ENCODE measurements around the gene ADGRV1.
"Not testable (repeated sequence)": the region's sequence is repeated elsewhere in the genome, so short reads cannot be mapped to it uniquely, and the experiment has no call there.

The ADGRV1 gene

GRCh38 chr5:90553711-90554110, 4.9 kb upstream of the ADGRV1 start:
- no peak for DNase-seq

GRCh38 chr5:90554358-90555006, 4.1 kb upstream of the ADGRV1 start:
- no peak for DNase-seq

DNA sequence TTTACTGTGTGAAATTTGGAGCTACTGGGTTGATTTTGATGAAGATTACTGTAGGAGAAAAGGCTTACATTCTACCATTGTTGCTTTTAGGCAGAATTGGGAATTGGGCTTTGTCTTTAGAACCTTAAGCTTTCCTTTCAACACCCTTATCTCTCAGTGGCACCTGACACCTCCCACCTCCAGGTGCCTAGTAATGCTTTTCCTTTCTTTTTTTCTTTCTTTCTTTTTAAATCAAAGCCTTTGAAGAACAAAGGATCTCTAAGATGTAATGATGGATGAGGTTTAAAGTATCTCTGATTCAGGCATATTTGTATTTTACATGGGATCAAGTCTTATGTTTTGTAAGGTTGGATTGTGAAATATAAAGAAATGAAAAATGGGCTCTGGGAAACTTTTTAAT, 2.9 kb upstream of the ADGRV1 start:
- no peak for DNase-seq

DNA sequence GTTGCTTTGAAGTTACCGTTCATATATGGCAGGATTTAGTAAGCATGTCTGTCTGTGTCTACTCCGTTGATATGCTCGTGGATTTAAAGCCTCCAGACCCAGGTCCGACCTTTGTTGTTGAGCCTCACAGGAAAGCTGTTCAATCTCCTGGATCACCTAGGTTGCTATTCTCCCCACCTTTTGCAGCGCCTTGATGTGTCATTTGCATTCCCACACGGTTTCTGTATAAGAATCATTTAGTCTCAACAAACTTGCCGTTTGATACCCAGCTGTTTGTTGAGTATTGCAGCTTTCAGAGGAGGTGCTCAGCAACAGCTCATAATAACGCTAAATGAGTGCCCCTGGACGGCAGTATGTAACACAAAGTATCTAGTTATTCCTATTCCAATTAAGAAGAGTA, 1.2 kb upstream of the ADGRV1 start:
- no peak for DNase-seq

DNA sequence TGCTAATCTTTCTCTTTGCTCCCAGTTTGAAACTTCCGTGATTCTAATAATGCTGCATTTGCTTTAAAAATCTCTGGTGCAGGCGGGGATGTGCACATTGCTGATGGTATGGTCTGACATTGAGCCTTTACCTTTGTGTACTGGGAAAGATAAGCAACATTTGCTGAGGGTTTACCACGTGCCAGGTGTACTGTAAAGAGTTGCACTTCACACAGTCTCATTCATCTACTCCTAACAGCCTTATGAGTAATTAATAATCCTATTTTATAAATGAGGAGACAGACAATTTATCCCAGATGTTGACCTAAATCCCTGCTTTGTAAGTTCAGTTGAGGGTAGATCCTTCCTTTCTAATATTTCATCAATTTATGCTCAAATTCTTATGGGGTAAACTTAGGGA, 726 bp upstream of the ADGRV1 start:
- no peak for DNase-seq

DNA sequence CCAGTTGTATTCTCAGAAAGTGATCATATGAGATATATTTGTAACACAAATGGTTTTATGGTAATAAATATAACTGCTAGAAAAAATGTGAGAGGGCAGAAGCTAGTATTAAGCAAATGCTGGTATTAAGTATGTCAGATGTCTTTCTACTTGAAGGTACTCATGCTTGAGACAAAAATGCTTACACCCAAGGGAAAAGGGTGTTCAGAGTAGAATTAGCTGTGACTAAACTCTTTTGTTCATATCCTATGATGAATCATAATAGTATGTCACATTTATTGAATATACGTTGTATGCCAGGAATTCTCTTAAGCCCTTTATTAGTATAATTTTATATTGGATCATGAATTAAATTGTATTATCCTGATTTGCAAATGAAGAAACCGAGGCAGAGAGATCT, 2.2 kb downstream of the ADGRV1 start:
- DNase-seq = no peak

GRCh38 chr5:90561766-90562165, 3.2 kb downstream of the ADGRV1 start:
- DNase-seq = no peak

DNA sequence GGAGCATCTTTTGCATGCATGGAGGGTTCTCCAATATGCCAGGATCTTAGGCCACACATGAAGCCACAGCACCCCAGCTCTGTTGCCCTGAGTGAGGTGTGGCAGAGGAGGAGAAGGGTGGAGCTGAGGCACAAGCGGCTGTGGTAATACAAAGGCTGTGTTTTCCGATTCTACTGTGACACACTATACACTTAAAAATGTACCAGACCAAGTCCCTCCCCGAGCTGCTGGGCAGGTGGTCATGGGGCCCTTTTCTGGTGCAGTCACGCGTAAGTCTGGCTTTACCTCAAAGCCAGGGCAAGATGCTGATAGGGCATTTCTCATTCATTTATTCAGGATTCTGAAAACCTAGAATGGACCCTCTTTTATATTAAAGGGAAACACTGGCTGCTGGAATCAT, 3.7 kb downstream of the ADGRV1 start:
- DNase-seq = no peak

GRCh38 chr5:90563108-90563507, 4.5 kb downstream of the ADGRV1 start:
- DNase-seq = no peak

DNA sequence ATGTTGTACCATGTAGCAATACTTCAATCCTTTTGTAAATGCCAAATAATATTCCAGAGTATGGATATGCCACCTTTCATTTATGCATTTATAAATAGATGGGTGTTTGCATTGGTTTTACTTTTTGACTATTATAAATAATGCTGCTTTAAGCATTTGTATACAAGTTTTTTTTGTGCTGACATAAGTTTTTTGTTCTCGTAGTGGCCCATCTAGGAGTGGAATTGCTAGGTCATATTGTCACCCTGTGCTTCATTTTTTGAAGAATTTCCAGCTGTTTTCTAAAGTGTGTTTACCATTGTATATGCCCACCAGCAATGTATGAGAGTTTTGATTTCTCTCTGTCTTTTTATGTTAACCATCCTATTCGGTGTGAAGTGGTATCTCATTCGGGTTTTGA, 6.9 kb downstream of the ADGRV1 start:
- DNase-seq = no peak

- DNase-seq = no peak
Observed at GRCh38 chr5:90569084-90569483, 10.5 kb downstream of the ADGRV1 start.

- no peak for DNase-seq
Observed at GRCh38 chr5:90570034-90570433, 11.4 kb downstream of the ADGRV1 start.

DNA sequence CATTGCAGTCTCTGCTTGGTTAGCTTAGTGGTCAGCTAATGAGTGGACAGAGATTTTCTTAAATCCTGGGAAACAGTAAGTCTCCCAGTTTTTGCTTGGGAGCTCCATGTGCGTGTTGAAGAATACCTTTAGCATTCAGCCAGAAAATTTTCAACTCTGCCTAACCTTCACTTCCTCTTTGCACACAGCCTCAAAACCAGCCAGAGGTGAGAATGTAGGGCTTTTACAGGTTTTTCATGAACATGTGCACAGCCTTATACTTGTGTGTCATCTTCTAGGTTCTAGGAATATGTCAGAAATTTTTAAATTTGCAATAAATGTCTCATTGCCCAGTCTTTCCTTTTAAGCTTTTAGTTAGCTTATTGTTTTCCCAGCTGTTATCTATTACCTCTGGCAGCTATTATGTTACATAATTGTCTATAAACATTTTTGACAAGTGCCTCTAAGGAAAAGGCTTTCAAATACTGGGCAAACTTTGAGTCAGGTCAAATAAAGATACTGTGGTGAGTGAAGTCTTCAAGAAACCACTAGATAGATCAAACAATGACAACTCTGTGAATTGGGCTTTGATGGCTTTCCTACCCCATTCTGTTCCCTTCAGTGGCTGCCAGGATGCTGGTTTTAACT, 12.7 kb downstream of the ADGRV1 start:
- DNase-seq = no peak

GRCh38 chr5:90575712-90576111, 17.1 kb downstream of the ADGRV1 start:
- DNase-seq = no peak

DNA sequence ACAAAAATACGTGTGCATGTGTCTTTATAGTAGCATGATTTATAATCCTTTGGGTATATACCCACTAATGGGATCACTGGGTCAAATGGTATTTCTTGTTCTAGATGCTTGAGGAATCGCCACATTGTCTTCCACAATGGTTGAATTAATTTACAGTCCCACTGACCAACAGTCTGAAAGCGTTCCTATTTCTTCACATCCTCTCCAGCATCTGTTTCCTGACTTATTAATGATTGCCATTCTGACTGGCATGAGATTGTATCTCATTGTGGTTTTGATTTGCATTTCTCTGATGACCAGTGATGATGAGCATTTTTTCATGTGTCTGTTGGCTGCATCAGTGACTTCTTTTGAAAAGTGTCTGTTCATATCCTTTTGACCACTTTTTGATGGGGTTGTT, 18.0 kb downstream of the ADGRV1 start:
- DNase-seq = not testable (repeated sequence)

GRCh38 chr5:90579905-90580304, 21.3 kb downstream of the ADGRV1 start:
- not testable (repeated sequence) for DNase-seq

DNA sequence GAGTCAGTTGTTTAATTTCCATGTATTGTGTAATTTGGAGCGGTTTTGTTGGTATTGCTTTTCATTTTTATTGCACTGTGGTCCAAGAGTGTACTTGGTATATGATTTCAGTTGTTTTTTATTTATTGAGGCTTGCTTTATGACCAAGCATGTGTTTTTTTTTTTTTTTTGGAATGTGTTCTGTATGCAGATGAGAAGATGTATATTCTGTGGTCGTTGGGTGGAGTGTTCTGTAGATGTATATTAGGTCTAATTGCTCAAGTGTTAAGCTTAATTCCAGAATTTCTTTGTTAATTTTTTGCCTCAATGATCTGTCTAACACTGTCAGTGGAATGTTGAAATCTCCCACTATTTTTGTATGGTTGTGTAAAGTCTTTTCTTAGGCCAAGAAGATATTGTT, 23.4 kb downstream of the ADGRV1 start:
- DNase-seq = no peak

- DNase-seq = no peak
Observed at GRCh38 chr5:90585337-90585986, 26.9 kb downstream of the ADGRV1 start.

- no peak for DNase-seq
Observed at GRCh38 chr5:90586469-90586868, 27.9 kb downstream of the ADGRV1 start.

- DNase-seq = no peak
Observed at GRCh38 chr5:90590170-90590569, 31.6 kb downstream of the ADGRV1 start.

DNA sequence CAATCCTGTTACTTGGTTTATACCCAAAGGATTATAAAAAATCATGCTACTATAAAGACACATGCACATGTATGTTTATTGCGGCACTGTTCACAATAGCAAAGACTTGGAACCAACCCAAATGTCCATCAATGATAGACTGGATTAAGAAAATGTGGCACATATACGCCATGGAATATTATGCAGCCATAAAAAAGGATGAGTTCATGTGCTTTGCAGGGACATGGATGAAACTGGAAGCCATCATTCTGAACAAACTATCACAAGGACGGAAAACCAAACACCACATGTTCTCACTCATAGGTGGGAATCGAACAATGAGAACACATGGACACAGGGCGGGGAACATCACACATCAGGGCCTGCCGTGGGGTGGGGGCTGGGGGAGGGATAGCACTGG, 34.5 kb downstream of the ADGRV1 start:
- DNase-seq = not testable (repeated sequence)

DNA sequence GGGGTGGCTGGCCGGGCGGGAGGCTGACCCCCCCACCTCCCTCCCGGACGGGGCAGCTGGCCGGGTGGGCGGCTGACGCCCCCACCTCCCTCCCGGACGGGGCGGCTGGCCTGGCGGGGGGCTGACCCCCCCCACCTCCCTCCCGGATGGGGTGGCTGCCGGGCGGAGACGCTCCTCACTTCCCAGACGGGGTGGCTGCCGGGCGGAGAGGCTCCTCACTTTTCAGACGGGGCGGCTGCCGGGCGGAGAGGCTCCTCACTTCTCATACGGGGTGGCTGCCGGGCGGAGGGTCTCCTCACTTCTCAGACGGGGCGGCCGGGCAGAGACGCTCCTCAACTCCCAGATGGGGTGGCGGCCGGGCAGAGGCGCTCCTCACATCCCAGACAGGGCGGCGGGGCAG, 37.2 kb downstream of the ADGRV1 start:
- DNase-seq = not testable (repeated sequence)

DNA sequence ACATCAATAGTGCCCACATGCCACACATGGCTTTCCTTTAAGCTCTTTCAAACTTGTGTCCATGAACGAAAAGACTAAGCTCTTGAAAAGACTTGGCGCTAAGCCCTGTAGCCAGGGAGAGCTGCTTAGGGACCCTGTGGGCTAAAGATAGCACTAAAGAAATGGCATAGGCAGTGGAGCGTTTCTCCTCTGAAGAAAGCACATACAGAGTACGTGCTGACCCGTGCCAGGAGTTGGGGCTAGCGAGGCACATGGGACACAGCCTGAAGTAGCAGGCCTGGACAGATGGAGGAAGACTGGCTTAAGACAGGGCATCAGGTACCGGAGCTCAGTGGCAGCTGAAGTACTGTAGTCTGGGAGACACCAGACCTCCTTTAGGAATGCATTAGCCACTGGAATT, 39.7 kb downstream of the ADGRV1 start:
- no peak for DNase-seq

GRCh38 chr5:90600307-90600706, 41.7 kb downstream of the ADGRV1 start:
- not testable (repeated sequence) for DNase-seq

- no peak for DNase-seq
Observed at GRCh38 chr5:90601468-90601867, 42.9 kb downstream of the ADGRV1 start.
